SH-SY5Y (cell line): Measurements from ENCODE around the gene STRBP.

Experiments used
- GATA2 ChIP-seq: IDR thresholded peaks from 2 replicates; pipeline ENCODE4 v1.6.1; 2011; ENCODE audit warnings: mild to moderate bottlenecking, low read depth, low read length
- GATA3 ChIP-seq: IDR thresholded peaks from 2 replicates; pipeline ENCODE4 v1.6.1; 2011; ENCODE audit warnings: low read depth, mild to moderate bottlenecking, low read length, moderate library complexity

- TF ChIP-seq GATA2: no peak
- no peak for TF ChIP-seq GATA3
Measured at GRCh38 chr9:123262338-123262737, 6.0 kb downstream of the STRBP start.
